ENCODE results near the gene ZNF254.

ZNF254 gene

GRCh38 chr19:24178207-24178606, 91.2 kb downstream of the ZNF254 start:
- Histone ChIP-seq H3K79me1 (ENCODE audit: low read length) (no peaks in the 10 kb centered on the region), H3K27ac (ENCODE audit: low read depth, low read length) (no peak overlapping the region), H2BK12ac (ENCODE audit: low read length) (no peak overlapping the region), H4K8ac (ENCODE audit: low read depth, low read length) (no peak overlapping the region), H2AFZ (ENCODE audit: insufficient read depth, low read length, poor library complexity) (no peak overlapping the region), H4K91ac (ENCODE audit: low read depth, low read length) (no peak overlapping the region), H3K79me2 (ENCODE audit: control insufficient read depth, insufficient read depth, low read length, poor library complexity) (no peaks in the 10 kb centered on the region), H3K27me3 (ENCODE audit: insufficient read depth, low read length) (no peaks in the 10 kb centered on the region), H3K14ac (ENCODE audit: low read length) (no peak overlapping the region), H3K9ac (ENCODE audit: low read length) (no peak overlapping the region), H4K12ac (ENCODE audit: low read depth, low read length) (no peak overlapping the region), H2BK120ac (ENCODE audit: insufficient read depth, low read length, poor library complexity) (no peak overlapping the region), H3K4ac (ENCODE audit: low read depth, low read length) (no peak overlapping the region), H3K9me3 (ENCODE audit: insufficient read depth, low read depth, low read length) (peaks cover 20% of the 10 kb centered on the region), H2AK5ac (ENCODE audit: low read length) (no peak overlapping the region), H3K4me2 (ENCODE audit: low read length) (no peak overlapping the region), H3K18ac (ENCODE audit: low read length) (no peak overlapping the region), H2BK5ac (ENCODE audit: low read depth, low read length, poor library complexity) (no peak overlapping the region), H3K36me3 (ENCODE audit: control insufficient read depth in 1 of 2, insufficient read depth in 2 of 2, low read length in 2 of 2) (no peaks in the 10 kb centered on the region), H3K4me3 (ENCODE audit: low read depth, low read length) (peak overlapping the region; percentile 4), H3K23ac (ENCODE audit: low read length) (no peak overlapping the region), H3K4me1 (ENCODE audit: control insufficient read depth in 1 of 2, insufficient read depth in 2 of 2, low read length in 2 of 2) (no peaks in the 10 kb centered on the region)
- no CpG with 5 or more reads among the region's 17 CpGs for WGBS (ENCODE audit: extremely low coverage, insufficient coverage, insufficient read length)
- no peak for DNase-seq
